ENCODE results near the gene TMEM270. TPM values are rescaled to one million over a fixed set of nuclear protein-coding genes. Genes with fewer than 3 reads are reported as not detected.

The TMEM270 gene
- polyA plus RNA-seq, 1 donor from 2014 or later, result not detected

GRCh38 chr7:73909051-73909941 is 48.3 kb downstream of the TMEM270 start:
- no peaks in the 10 kb centered on the region for H3K9me3 ChIP-seq (ENCODE audit: low read length)
- H2AFZ ChIP-seq (ENCODE audit: low read depth, low read length), result no peak overlapping the region
- no peaks in the 10 kb centered on the region for H3F3A ChIP-seq (ENCODE audit: insufficient read depth, low read length, poor library complexity, severe bottlenecking)
- H4K20me1 ChIP-seq (ENCODE audit: insufficient read depth), result no peaks in the 10 kb centered on the region
- no peaks in the 10 kb centered on the region for H3K36me3 ChIP-seq (ENCODE audit: insufficient read depth, low read length)
- H3K27me3 ChIP-seq (ENCODE audit: insufficient read depth, low read depth, low read length), result no peaks in the 10 kb centered on the region
- TF ChIP-seq MXI1 (conservative IDR thresholded peaks at IDR 0.05; ENCODE audit: poor library complexity, severe bottlenecking) (no peak), POLR2AphosphoS5 (IDR thresholded peaks at IDR 0.05) (no peak), EZH2 (IDR thresholded peaks at IDR 0.05; ENCODE audit: borderline replicate concordance, insufficient read depth, low read length, poor library complexity, severe bottlenecking) (no peak), SMC3 (conservative IDR thresholded peaks at IDR 0.05; ENCODE audit: poor library complexity) (no peak), EP300 (conservative IDR thresholded peaks at IDR 0.05; ENCODE audit: poor library complexity, severe bottlenecking) (no peak), TAF1 (IDR thresholded peaks at IDR 0.05; ENCODE audit: low read depth) (no peak), CTCF (IDR thresholded peaks at IDR 0.05; ENCODE audit: poor library complexity, severe bottlenecking) (no peak), RAD21 (conservative IDR thresholded peaks at IDR 0.05) (no peak), REST (IDR thresholded peaks at IDR 0.05; ENCODE audit: borderline replicate concordance) (no peak)
- no peaks in the 10 kb centered on the region for H3K9me2 ChIP-seq (ENCODE audit: insufficient read depth, low read length)
- H3K27ac ChIP-seq (ENCODE audit: low read length), result no peak overlapping the region
- H3K79me2 ChIP-seq (replicated peaks; ENCODE audit: insufficient read depth, low read length), result no peaks in the 10 kb centered on the region
- H3K4me2 ChIP-seq (ENCODE audit: low read length), result no peak overlapping the region
- H3K9ac ChIP-seq (ENCODE audit: low read length), result no peak overlapping the region
- H3K4me3 ChIP-seq (ENCODE audit: low read length), result no peak overlapping the region

- H3K27ac ChIP-seq (ENCODE audit: low read length), result no peak overlapping the region
Measured at GRCh38 chr7:73909996-73910395, 49.0 kb downstream of the TMEM270 start.

More at GRCh38 chr7:73909996-73910395, 49.0 kb downstream of the TMEM270 start:
- Histone ChIP-seq H3K4me2 (ENCODE audit: low read length) (no peak overlapping the region), H3K9me2 (ENCODE audit: insufficient read depth, low read length) (no peaks in the 10 kb centered on the region), H3K4me3 (ENCODE audit: low read length) (no peak overlapping the region), H4K20me1 (ENCODE audit: insufficient read depth) (no peaks in the 10 kb centered on the region), H3K79me2 (replicated peaks; ENCODE audit: insufficient read depth, low read length) (no peaks in the 10 kb centered on the region), H3K36me3 (ENCODE audit: insufficient read depth, low read length) (no peaks in the 10 kb centered on the region), H3K27me3 (ENCODE audit: insufficient read depth, low read depth, low read length) (no peaks in the 10 kb centered on the region), H3F3A (ENCODE audit: insufficient read depth, low read length, poor library complexity, severe bottlenecking) (no peaks in the 10 kb centered on the region), H3K9me3 (ENCODE audit: low read length) (no peaks in the 10 kb centered on the region), H3K9ac (ENCODE audit: low read length) (no peak overlapping the region), H2AFZ (ENCODE audit: low read depth, low read length) (no peak overlapping the region)
- no peak for TF ChIP-seq MXI1 (conservative IDR thresholded peaks at IDR 0.05; ENCODE audit: poor library complexity, severe bottlenecking)
- no peak for TF ChIP-seq CTCF (IDR thresholded peaks at IDR 0.05; ENCODE audit: poor library complexity, severe bottlenecking)
- TF ChIP-seq SMC3 (conservative IDR thresholded peaks at IDR 0.05; ENCODE audit: poor library complexity), result no peak
- TF ChIP-seq RAD21 (conservative IDR thresholded peaks at IDR 0.05), result no peak
- TF ChIP-seq EZH2 (IDR thresholded peaks at IDR 0.05; ENCODE audit: borderline replicate concordance, insufficient read depth, low read length, poor library complexity, severe bottlenecking), result no peak
- no peak for TF ChIP-seq EP300 (conservative IDR thresholded peaks at IDR 0.05; ENCODE audit: poor library complexity, severe bottlenecking)
- no peak for TF ChIP-seq TAF1 (IDR thresholded peaks at IDR 0.05; ENCODE audit: low read depth)
- no peak for TF ChIP-seq REST (IDR thresholded peaks at IDR 0.05; ENCODE audit: borderline replicate concordance)

Measured in neural cell (in vitro differentiated cells).